ENCODE data around the gene TMEM185B.
"Not testable (repeated sequence)": the region's sequence is repeated elsewhere in the genome, so short reads cannot be mapped to it uniquely, and the experiment has no call there.

The TMEM185B gene

DNA sequence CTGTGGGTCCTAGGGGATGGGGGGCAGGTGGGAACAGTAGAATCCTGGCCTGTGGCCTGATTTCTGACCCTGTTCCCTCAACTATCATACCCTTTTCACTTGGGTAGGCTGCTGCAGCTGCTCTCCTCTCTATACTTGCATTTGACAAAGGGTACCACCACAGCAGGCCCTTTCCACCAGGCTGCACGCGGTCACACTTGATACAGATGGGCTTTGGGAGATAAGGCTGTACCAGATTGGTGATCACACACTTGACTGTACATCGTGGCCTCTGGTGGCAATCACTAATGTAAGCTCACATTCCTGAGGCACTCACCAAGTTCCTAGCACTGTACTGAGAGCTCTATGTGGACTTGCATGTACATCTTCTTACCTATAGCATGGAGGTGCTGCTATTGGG is 27.9 kb upstream of the TMEM185B start:
- DNase-seq: no peak

DNA sequence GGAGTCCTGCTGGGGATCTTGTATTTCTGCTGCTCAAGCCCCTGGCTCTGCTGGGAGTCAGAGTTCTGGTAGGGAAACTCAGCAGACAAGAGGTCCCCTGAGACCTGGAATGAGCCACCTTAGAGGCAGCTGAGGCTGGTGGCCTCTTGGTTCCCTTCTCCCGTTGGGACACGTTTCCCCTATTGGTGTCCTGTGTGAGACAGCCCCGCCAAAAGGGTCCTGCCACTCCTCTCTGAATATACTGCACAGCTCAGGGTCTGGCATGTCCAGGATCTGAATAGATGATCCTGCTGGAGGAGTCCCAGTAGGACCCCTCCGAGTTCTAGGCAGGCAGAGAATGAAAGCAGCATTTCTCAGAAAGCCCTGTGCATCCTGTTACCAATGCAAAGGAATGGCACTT is 27.4 kb upstream of the TMEM185B start:
- DNase-seq: no peak

DNA sequence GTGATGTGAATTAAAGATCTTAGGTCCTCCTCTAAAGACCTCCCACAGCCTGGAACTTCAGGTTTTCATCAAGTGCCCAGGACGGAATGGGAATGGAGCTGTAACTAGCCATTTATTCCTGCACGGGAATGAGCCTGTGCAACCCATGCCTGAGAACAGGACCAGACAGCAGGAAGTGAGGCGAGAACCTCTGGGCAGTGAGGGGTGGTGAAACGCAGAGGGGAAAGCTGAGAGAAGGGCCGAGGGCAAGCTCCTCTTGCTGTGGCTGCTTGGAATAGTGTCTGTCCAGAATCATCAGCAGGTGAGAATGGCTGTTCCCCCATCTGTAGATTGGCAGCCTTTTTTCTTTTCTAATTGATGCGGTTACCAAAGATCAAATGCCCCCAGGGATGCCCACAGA is 24.7 kb upstream of the TMEM185B start:
- no peak for DNase-seq

DNA sequence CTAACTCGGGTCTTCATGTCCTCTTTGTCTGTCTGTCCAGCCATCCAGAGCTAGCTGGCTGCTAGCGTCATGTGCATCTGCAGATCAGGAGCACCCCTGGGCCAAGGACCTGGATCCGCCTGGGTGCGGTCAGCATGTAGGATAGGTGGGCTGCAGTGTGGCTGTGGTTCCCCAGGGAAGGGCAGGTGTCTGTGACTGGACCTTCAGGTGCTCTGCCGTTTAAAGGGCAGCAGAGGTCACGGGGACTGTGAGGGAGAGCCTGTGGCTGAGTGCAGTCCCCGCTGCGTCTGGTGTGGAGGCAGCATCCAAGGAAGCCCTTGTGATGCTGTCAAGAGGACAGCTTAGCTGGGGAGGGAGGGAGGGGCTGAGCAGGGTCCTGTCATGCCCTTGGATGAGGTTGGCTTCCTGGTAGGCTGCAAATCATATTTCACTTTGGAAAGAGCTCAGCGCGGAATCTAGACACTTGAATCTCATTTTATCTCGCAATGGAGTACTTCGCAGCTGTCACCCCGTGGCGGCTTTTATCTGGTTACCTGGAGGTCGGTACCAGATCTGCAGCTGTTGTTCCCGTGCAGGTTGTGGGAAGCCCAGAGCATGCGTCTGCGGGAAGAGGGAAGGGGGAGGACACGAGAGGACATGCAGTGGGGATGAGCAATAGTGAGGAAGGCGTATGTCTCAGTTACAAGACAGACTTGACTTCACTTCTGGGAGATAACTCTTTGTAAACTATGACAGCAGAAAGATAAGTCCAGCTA is 23.5 kb upstream of the TMEM185B start:
- DNase-seq: peak; percentile 5

DNA sequence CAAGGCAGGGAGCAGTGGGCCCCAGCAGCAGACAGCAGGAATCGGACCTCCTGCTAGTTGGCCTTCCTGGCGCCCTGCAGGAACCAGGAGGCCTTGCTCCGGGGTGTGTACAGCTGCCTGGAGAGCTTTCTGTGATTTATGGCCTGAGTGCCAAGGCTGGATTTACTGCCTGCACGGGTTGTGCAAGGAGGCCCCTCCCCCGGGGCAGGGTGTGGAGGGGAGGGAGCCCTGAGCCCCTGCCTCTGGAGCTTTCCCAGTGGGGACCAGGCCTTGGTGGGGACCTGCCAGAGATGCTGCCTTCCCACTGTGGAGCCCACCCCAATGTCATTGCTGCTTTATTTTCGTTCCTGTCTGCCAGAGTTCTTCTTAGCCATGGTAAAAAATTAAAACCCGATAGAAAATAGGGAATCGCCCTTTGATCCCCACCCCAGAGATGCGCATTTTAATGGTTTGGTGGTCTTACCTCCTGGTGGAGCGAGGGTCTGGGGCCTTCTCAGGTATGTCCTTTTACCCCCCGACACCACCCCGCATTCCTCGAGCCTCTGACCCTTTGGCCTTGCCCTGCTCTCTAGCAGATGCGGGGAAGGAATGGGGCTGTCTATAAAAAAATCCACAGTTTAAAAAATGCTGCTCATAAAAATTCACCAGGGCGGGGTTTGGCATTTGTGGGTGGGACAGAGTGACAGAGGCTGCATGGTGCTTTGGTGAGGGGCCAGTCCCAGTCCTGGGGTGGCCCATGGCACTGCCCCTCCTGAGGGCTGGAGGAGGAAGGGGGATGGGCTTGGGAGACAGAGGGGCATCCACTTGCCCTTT is 22.5 kb upstream of the TMEM185B start:
- DNase-seq: peak; percentile 93

DNA sequence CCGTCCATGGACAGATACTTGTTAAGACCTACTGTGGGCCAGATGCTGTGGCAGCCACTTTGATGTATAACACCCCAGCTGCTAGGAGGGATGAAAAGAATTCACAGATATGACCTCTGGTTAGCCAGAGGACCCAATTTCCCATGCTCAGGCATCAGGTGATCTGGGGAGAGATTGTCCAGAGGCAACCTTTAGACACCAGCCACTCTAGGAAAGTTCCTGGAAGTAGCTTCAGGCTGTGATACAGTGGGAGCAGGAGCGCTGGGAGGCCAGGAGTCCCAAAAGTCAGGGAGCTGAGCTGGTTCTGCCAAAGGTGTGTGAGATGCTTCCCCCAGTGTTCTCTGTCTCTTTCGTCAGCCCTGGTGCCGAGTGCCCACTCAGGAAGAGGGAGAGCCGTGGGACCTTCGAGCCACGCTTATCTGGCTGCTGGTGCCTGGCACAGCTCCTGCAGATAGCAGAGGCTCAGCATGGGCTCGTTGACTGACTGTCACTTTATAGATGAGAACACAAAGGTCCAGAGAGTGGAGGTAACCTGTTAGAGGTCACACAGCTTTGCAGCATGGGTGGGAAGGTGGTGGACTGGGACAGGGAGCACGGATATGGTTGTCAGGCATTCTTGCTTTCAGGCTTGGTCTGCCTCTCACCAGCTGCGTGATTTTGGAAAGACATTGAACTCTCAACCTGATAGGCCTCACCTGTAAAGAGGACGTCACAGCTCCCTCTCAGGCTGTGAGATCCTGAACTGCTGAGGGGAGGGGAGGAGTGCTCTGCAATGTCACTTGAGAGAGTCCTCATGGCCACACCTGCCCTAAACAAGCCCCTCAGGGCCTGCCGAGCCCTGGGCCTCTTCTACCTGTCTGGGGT is 21.7 kb upstream of the TMEM185B start:
- DNase-seq: no peak

DNA sequence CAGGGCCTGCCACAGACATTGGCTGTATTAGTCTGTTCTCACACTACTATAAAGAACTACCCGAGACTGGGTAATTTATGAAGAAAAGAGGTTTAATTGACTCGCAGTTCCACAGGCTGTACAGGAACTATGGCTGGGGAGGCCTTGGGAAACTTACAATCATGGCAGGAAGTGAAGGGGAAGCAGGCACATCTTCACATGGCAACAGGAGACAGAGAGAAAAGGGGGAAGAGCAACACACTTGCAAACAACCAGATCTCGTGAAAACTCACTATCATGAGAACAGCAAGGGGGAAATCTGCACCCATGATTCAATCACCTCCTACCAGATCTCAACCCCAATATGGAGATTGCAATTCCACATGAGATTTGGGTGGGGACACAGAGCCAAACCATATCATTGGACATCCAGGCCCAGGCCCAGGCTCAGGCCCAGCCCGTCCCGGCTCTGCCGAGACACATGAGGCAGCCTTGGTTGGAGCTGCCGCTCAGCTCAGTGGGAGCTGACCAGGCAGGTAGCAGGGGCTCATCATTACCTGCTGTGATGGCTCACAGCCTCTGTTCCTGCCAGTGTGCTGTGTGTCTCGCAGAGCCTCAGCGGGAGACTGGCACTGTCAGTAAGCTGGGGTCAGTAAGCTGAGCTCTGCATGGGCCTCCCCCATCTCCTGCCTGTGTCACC is 20.8 kb upstream of the TMEM185B start:
- peak; percentile 50 for DNase-seq

DNA sequence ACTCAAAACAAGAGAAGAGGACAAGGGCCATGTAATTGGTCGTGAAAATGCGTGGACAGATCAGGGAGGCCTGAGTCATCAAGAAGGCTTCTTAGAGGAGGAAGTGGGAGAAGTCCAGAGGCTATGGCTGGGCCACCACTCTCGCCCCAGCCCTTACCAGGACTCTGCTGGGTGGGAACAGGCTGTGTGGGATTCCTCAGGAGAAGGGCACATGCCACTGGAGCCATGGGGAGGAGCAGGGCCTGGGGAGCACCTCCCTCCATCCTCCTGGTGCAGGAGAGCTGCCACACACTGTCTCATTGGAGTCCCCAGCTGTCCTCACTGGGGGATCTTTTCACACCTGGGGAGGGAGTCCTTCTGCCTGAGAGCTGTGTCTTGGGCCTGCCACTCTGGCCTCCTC is 20.0 kb upstream of the TMEM185B start:
- no peak for DNase-seq

DNA sequence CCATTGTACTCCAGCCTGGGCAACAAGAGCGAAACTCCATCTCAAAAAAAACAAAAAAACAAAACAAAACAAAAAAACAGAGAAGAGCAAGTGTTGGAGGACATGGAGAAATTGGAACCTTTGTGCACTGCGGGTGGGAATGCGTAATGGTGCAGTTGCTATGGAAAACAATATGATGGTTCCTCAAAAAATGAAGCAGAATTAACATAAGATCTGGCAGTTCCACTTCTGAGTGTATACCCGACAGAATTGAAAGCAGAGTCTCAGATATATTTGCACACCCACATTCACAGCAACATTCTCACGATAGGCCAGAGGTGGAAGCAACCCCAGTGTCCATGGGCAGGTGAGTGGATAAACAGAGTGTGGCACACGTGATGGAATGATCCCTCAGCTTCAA is 18.5 kb upstream of the TMEM185B start:
- no peak for DNase-seq

DNA sequence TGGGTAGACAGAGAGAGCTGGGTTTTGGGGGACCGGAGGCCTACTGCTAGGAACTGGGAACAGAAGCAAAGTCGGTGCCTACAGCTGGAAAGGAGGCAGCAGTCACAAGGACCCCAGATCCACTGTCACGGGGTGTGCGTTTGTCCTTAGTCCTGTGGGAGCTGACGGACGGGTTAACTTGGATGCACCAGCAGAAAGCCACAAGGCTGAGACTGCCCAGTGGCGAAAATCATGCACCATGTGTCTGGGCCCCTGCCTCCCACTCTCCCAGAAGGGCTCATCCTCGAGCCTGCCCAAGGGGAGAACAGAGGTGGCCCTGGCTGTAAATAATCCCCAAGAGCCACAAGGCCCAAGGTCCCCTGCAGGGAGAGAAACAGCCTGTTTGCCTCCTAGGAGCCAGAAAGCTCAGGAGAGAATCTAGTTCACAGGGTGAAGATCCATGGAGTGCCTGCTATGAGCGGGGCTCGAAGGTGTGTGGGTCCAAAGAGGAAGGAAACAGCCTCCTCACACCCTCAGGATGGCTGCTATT is 17.8 kb upstream of the TMEM185B start:
- no peak for DNase-seq

DNA sequence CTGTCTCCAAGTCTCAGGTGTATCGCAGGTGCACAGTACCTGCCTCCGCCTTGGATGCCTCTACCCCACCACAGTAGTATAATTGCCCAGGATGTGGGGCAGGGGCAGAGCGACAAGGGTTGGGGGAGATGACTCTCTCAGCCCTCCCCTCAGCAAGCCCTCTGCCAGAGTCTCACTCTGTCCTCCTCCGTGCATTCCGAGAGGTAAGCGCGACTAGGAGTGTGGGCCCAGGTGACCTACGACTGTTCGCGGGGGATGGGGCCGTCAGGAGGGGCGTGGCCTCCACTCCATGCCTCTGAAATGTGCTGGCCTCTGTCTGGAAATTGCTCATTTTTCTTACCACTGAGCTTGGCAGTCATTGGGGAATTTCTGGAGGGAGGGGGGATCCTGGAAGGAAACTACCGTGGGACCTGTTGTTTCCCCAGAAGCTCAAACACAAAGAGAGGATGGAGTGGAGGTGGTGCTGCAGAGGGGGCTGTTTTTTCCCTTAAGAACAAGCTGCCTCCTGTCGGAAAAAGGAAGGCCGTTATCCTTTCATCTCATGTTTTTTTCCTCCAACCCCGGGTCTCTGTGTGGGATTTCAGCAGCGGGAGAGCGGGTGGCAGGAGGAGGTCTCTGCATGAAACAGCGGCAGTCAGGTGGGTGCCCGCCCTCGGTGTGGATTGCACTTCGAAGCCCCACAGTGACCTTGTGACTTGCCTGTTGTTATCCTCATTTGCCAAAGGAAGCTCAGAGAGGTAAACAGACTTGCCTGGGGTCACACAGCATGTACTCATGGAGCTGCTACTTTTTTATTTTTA is 16.5 kb upstream of the TMEM185B start:
- DNase-seq: no peak

DNA sequence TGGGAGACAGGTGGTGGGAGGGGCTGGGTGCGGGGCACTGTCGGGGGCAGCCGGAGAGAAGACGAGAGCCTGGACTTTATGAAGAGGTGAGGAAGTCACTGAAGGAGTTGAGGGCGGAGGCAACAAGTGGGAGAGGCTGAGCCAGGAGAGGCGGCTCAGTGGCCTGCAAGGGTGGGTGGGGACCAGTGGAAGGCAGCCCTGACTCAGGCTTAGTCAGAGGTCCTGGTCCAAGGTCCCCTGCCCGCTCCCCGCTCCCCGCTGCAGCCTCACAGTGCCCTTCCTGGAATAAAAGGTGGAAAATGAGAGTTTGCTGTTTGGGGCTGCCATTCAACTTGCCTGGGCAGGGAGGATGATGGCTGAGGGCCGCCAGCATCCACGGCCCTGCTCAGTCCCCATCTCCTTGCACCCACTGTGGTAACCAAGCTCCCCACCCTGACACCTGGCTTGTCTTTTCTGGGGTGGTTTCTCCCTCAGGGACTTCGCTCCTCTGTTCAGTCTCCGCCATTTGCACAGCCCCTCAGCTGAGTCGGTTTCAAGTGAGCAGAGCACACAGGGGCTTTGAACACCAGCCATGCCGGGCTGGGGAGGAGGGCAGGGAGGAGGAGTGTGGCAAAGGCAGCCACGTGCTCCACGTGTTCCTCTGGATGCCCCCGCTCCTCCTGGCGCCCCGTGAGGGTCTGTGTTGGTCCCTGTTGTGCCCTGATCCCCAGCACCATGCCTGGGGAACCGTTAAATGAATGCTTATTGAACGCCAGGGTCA is 15.7 kb upstream of the TMEM185B start:
- DNase-seq: no peak

DNA sequence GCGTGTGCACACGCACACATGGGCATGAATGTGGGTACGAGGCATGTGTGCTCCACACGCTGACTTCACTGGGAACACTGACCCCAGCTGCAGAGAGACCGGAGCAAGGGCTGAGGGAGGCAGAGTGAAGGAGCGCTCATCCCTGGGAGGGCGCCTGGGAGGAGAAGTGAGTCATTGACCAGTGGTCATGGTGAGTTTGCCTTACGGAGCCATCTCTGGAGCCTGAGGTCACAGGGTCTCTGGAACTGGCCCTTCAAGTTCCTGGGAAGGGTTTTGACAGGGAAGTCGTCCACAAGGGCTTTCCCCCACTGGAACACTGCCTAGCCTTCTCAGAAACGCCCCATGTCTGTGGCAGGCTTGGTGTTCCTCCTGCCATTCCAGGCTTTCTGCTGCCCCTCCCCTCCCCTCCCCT is 14.3 kb upstream of the TMEM185B start:
- DNase-seq: no peak

DNA sequence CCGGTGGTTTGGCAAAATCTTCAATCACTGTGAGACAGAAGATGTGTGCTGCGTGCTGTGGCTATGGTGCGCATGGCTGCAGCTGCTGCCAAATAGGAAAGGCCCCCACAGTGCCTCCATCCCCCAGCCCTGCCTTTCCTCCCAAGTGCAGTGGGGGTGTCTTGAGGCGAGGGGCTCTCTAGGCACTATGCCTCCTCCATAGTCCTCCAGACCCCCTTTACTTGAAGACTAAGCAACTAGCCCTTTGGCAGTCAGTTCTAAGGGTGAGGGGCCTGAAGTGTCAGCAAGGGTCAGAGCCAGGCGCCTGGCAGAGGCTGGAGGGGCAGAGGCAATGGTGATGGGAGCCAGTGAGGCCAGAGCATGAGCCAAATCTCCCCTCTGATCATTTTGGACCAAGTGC is 13.6 kb upstream of the TMEM185B start:
- DNase-seq: no peak

DNA sequence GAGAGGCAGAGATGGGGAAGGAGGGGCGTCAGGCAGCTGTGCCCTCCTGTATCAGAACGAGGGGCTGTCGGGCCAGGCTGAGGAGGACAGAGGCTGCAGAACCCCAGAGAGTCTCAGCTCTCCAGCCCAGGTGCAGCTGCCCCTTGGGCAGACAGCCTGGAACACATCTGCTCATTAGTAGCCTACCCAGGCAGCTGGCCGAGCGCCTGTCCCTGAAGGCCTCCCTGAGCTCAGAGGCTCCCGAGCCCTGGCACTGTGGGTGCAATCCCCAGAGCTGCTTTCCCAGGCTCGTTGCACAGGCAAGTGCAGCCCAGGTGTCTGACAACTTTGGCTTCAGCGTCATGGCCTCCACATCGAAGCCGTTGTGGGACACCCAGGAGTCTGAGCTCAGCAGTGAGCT is 13.1 kb upstream of the TMEM185B start:
- no peak for DNase-seq

DNA sequence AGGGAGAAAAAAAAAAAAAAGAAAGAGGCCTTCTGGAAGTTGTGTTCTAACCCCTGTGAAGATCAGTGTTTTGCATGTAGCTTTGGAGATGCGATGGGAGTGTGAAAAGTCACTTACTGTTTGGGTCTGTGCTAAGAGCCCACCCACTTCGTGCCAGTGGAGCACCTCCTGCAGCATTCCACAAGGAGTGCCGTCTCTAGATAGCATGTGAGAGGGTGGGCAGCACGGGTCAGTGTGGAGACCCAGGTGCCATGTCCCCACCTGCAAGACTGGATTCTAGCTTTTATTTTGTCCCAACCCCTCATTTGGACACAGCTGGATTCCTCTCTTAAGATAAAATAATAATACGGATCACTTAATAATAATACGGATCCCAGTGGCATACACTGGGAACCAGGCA is 12.5 kb upstream of the TMEM185B start:
- DNase-seq: no peak

DNA sequence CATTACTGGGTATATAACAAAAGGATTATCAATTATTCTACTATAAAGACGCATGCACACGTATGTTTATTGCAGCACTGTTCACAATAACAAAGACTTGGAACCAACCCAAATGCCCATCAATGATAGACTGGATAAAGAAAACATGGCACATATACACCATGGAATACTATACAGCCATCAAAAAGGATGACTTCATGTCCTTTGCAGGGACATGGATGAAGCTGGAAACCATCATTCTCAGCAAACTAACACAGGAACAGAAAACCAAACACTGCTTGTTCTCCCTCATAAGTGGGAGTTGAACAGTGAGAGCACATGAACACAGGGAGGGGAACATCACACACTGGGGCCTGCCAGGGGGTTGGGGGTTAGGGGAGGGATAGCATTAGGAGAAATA is 12.0 kb upstream of the TMEM185B start:
- not testable (repeated sequence) for DNase-seq

DNA sequence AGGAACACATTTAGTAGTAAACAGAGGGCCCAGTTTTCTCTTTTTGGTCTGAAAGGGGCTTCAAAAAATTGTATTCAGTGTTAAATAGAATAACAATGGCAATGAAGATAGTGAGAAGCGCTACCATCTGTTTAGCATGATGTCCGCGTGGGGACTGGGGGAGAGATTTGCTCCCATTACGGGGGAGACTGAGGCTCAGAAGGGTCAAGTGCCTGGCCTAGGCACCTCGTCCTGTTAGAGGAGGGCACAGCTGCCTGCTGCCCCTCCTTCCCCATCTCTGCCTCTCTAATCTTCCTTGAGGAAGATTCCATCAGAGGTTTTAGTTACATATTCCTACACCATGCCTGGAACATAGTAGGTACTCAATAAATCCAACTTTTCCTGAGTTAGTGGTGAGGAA is 10.1 kb upstream of the TMEM185B start:
- DNase-seq: no peak

DNA sequence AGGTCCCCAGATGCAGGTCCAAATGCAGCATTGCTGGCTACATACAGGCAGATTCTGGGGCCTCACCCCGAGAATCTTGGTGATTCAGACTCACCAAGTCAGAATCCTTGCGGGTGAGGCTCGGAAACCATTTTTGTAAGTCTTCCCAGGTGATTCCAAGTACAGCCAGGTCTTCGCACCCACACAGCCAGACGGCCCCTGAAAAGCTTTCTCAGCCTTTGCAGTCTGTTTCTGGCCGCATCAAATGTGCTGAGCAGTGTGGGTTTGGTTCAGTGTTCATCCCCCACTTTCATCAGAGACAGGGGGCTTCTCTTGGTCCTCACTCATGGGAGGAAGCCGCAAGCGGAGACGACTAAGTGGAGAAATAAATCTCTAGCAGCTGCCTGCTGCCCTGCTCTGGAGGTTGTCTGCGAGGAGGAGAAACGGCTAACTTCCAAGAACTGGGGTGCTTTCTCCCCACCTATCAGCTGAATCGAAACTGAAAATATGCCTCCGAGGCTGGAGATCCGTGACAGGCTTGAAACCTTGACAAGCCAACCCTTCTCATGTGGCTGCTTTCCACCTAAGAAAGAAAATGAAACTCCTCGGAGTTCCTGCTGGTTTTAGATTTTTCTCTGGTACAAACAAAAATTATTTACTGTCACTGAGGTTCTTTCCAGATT is 8.9 kb upstream of the TMEM185B start:
- DNase-seq: no peak

DNA sequence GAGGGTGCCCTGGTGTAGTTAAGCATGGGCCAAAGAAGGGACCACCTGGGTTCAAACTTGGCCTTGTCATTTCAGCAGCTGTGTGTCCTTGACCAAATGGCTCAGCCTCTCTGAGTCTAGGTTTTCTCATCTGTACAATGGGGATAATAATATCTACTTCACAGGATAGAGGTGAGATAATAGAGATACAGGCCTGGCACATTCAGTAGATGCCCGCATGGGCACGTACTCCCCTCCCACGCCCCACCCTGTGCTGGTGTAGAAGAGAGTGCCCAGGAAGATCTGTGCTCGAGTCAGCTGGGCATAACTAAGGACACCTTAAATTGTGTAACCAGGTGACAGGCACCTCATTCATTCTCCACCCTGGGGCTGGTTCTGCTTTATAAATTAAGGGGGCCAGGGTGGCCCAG is 8.4 kb upstream of the TMEM185B start:
- no peak for DNase-seq
